ENCODE data around the gene TMEM18.

TMEM18 gene

GRCh38 chr2:671072-671471 lies 6.1 kb downstream of the TMEM18 start:
- H3K36me3 ChIP-seq (ENCODE audit: control insufficient read depth in 2 of 2, insufficient read depth in 1 of 2, low read length in 2 of 2), result peaks cover 29 to 84% of the 10 kb centered on the region in 2 experiments
- TF ChIP-seq ZBTB26 (tag by site-specific recombination; optimal IDR thresholded peaks at IDR 0.05), result no peak
- TF ChIP-seq ZNF580 (tag by site-specific recombination; IDR thresholded peaks at IDR 0.05), result no peak
- TF ChIP-seq ZNF549 (tag by site-specific recombination; IDR thresholded peaks at IDR 0.05), result no peak
- no peak for TF ChIP-seq GFI1B (tag by site-specific recombination; IDR thresholded peaks at IDR 0.05)
- TF ChIP-seq TRIM28 (IDR thresholded peaks at IDR 0.05; ENCODE audit: borderline replicate concordance, low read length), result no peak
- TF ChIP-seq ZSCAN18 (tag by site-specific recombination; IDR thresholded peaks at IDR 0.05), result no peak
- no peak for TF ChIP-seq KLF17 (tag by site-specific recombination; IDR thresholded peaks at IDR 0.05)
- H3K4me1 ChIP-seq (ENCODE audit: control insufficient read depth, insufficient read depth, low read length), result no peaks in the 10 kb centered on the region
- ChIA-PET CTCF (interaction anchor here (0.6 kb wide), 1 partner anchor 40 kb away, joined by 4 read pairs; no protein-coding TSS in a partner anchor), POLR2A (no interaction called here)
- H3K27ac ChIP-seq (ENCODE audit: extremely low read depth, low read depth, low read length), result no peak overlapping the region
- H3K9me3 ChIP-seq (ENCODE audit: control insufficient read depth, insufficient read depth, low read depth, low read length), result no peaks in the 10 kb centered on the region
- no peak overlapping the region for H3K4me3 ChIP-seq (ENCODE audit: low read depth, low read length)

GRCh38 chr2:670637-671036 lies 6.6 kb downstream of the TMEM18 start:
- CTCF ChIA-PET, result interaction anchor here (0.6 kb wide), 2 partner anchors 432 to 804 kb away, joined by 3 to 4 read pairs; no protein-coding TSS in a partner anchor
- H3K27ac ChIP-seq (ENCODE audit: extremely low read depth, low read depth, low read length), result no peak overlapping the region
- TF ChIP-seq PRDM10 (tag by site-specific recombination; IDR thresholded peaks at IDR 0.05) (no peak), ZNF146 (tag by site-specific recombination; IDR thresholded peaks at IDR 0.05) (no peak), ZNF596 (tag by site-specific recombination; IDR thresholded peaks at IDR 0.05) (no peak), ZNF530 (tag by site-specific recombination; IDR thresholded peaks at IDR 0.05; ENCODE audit: low read depth) (no peak), REPIN1 (tag by site-specific recombination; IDR thresholded peaks at IDR 0.05; ENCODE audit: low read depth) (no peak), ZNF221 (tag by site-specific recombination; IDR thresholded peaks at IDR 0.05; ENCODE audit: borderline replicate concordance) (no peak), ATF2 (tag by site-specific recombination; IDR thresholded peaks at IDR 0.05; ENCODE audit: low read depth) (no peak), ZXDB (tag by site-specific recombination; IDR thresholded peaks at IDR 0.05) (no peak), OSR2 (tag by site-specific recombination; IDR thresholded peaks at IDR 0.05) (no peak), RBAK (tag by site-specific recombination; IDR thresholded peaks at IDR 0.05) (no peak), ZNF600 (tag by site-specific recombination; IDR thresholded peaks at IDR 0.05) (no peak), ZNF239 (tag by site-specific recombination; IDR thresholded peaks at IDR 0.05) (no peak), ZNF645 (tag by site-specific recombination; IDR thresholded peaks at IDR 0.05) (no peak), ZNF830 (tag by site-specific recombination; IDR thresholded peaks at IDR 0.05; ENCODE audit: low read depth) (no peak), ZBTB1 (tag by site-specific recombination; IDR thresholded peaks at IDR 0.05) (no peak), KLF7 (tag by site-specific recombination; IDR thresholded peaks at IDR 0.05; ENCODE audit: borderline replicate concordance) (no peak), ZNF555 (tag by site-specific recombination; conservative IDR thresholded peaks at IDR 0.05) (no peak)

More at GRCh38 chr2:670637-671036, 6.6 kb downstream of the TMEM18 start:
- no peaks in the 10 kb centered on the region for H3K4me1 ChIP-seq (ENCODE audit: control insufficient read depth, insufficient read depth, low read length)
- no peak overlapping the region for H3K4me3 ChIP-seq (ENCODE audit: low read depth, low read length)
- H3K9me3 ChIP-seq (ENCODE audit: control insufficient read depth, insufficient read depth, low read depth, low read length), result no peaks in the 10 kb centered on the region
- H3K36me3 ChIP-seq (ENCODE audit: control insufficient read depth in 2 of 2, insufficient read depth in 1 of 2, low read length in 2 of 2), result peaks cover 29 to 88% of the 10 kb centered on the region in 2 experiments
- POLR2A ChIA-PET, result no interaction called here

Data from HEK293 (cell line).